ENCODE measurements around the gene TUSC1.

Gene TUSC1

DNA sequence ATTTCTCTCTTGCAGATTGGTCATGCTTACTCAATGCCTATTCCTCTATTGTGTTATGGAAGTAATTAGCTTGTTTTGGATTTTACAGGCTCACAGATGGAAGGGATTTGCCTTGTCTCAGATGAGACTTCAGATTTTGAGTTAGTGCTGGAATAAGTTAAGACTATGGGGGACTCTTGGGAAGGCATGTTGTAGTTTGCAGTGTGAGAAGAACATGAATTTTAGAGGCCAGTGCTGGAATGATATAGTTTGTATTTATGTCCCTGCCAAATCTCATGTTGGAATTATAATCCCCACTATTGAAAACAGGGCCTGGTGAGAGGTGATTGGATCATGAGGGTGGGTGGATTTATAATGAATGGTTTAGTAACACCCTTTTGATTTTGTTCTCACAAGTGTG is 6.1 kb upstream of the TUSC1 start:
- no peak for DNase-seq (ENCODE audit: low read depth in 1 of 2, low spot score in 1 of 2)
- no peaks in the 10 kb centered on the region for H3K27me3 ChIP-seq (ENCODE audit: insufficient read depth, poor library complexity, severe bottlenecking)
- no peak overlapping the region for H3K27ac ChIP-seq (replicated peaks)
- no peak overlapping the region for H3K4me3 ChIP-seq (replicated peaks; ENCODE audit: insufficient read depth, low read length)
- TF ChIP-seq, protein P1, sequence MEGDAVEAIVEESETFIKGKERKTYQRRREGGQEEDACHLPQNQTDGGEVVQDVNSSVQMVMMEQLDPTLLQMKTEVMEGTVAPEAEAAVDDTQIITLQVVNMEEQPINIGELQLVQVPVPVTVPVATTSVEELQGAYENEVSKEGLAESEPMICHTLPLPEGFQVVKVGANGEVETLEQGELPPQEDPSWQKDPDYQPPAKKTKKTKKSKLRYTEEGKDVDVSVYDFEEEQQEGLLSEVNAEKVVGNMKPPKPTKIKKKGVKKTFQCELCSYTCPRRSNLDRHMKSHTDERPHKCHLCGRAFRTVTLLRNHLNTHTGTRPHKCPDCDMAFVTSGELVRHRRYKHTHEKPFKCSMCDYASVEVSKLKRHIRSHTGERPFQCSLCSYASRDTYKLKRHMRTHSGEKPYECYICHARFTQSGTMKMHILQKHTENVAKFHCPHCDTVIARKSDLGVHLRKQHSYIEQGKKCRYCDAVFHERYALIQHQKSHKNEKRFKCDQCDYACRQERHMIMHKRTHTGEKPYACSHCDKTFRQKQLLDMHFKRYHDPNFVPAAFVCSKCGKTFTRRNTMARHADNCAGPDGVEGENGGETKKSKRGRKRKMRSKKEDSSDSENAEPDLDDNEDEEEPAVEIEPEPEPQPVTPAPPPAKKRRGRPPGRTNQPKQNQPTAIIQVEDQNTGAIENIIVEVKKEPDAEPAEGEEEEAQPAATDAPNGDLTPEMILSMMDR (IDR thresholded peaks at IDR 0.05; ENCODE audit: insufficient read depth, low read length), result no peak
- TF ChIP-seq, protein P2, sequence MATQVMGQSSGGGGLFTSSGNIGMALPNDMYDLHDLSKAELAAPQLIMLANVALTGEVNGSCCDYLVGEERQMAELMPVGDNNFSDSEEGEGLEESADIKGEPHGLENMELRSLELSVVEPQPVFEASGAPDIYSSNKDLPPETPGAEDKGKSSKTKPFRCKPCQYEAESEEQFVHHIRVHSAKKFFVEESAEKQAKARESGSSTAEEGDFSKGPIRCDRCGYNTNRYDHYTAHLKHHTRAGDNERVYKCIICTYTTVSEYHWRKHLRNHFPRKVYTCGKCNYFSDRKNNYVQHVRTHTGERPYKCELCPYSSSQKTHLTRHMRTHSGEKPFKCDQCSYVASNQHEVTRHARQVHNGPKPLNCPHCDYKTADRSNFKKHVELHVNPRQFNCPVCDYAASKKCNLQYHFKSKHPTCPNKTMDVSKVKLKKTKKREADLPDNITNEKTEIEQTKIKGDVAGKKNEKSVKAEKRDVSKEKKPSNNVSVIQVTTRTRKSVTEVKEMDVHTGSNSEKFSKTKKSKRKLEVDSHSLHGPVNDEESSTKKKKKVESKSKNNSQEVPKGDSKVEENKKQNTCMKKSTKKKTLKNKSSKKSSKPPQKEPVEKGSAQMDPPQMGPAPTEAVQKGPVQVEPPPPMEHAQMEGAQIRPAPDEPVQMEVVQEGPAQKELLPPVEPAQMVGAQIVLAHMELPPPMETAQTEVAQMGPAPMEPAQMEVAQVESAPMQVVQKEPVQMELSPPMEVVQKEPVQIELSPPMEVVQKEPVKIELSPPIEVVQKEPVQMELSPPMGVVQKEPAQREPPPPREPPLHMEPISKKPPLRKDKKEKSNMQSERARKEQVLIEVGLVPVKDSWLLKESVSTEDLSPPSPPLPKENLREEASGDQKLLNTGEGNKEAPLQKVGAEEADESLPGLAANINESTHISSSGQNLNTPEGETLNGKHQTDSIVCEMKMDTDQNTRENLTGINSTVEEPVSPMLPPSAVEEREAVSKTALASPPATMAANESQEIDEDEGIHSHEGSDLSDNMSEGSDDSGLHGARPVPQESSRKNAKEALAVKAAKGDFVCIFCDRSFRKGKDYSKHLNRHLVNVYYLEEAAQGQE (IDR thresholded peaks at IDR 0.05; ENCODE audit: insufficient replicate concordance, low read depth), result no peak
- TF ChIP-seq POLR2AphosphoS5 (IDR thresholded peaks at IDR 0.05; ENCODE audit: low read depth), result no peak
- no peak for TF ChIP-seq GABPA (IDR thresholded peaks at IDR 0.05; ENCODE audit: low read depth)
- no peak for TF ChIP-seq SPI1 (IDR thresholded peaks at IDR 0.05; ENCODE audit: borderline replicate concordance, low read depth)

DNA sequence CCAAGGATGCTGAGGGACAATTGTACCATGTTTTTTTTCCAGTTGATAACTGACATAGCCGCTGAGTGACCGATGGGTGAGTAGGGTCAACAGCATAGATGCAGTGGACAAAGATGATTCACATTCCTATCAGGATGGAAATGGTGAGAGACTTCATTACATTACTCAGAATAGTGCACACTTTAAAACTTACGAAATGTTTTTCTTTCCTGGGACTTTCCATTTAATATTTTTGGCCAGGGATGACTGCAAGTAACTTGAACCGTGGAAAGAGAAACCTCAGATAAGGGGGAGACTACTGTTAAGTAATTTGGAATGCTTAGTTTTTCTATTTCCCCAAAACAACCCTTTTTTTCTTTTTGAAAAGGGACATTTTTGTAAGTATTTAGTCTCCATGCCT is 3.0 kb upstream of the TUSC1 start:
- Histone ChIP-seq H3K27ac (replicated peaks) (no peak overlapping the region), H3K27me3 (ENCODE audit: insufficient read depth, poor library complexity, severe bottlenecking) (no peaks in the 10 kb centered on the region), H3K4me3 (replicated peaks; ENCODE audit: insufficient read depth, low read length) (no peak overlapping the region)
- TF ChIP-seq GABPA (IDR thresholded peaks at IDR 0.05; ENCODE audit: low read depth), result no peak
- TF ChIP-seq, protein P2 (IDR thresholded peaks at IDR 0.05; ENCODE audit: insufficient replicate concordance, low read depth), result no peak
- TF ChIP-seq, protein P1 (IDR thresholded peaks at IDR 0.05; ENCODE audit: insufficient read depth, low read length), result no peak
- no peak for TF ChIP-seq SPI1 (IDR thresholded peaks at IDR 0.05; ENCODE audit: borderline replicate concordance, low read depth)
- TF ChIP-seq POLR2AphosphoS5 (IDR thresholded peaks at IDR 0.05; ENCODE audit: low read depth), result no peak
- no peak for DNase-seq (ENCODE audit: low read depth in 1 of 2, low spot score in 1 of 2)

DNA sequence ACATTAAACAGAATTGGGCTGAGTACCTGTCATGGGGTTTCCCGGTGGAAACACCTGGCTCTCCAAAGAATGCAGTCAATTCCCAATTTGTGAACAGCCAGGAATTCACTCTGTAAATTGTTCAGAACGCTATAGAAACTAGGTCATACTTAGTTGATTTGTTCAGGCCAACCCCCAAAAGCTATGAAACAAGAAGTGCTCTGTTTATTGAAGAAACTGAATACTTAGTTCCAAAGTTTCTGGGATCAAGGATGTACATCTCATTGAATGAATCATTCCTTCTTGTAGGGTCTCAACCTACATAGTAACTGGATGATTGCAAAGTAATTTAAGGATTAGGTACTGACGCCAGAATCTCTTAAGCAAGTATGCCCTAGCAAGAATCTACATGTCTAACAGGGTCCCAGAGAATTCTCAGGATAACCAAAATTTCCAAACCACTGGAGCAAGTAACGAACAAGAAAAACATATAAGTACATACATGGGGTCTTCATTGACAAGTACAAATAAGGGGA is 659 bp upstream of the TUSC1 start:
- no peak overlapping the region for H3K4me3 ChIP-seq (replicated peaks; ENCODE audit: insufficient read depth, low read length)
- no peak for DNase-seq (ENCODE audit: low read depth in 1 of 2, low spot score in 1 of 2)
- no peaks in the 10 kb centered on the region for H3K27me3 ChIP-seq (ENCODE audit: insufficient read depth, poor library complexity, severe bottlenecking)
- H3K27ac ChIP-seq (replicated peaks), result no peak overlapping the region
- TF ChIP-seq, protein P1 (IDR thresholded peaks at IDR 0.05; ENCODE audit: insufficient read depth, low read length), result no peak
- TF ChIP-seq GABPA (IDR thresholded peaks at IDR 0.05; ENCODE audit: low read depth), result no peak
- TF ChIP-seq SPI1 (IDR thresholded peaks at IDR 0.05; ENCODE audit: borderline replicate concordance, low read depth), result no peak
- TF ChIP-seq, protein P2 (IDR thresholded peaks at IDR 0.05; ENCODE audit: insufficient replicate concordance, low read depth), result no peak
- no peak for TF ChIP-seq POLR2AphosphoS5 (IDR thresholded peaks at IDR 0.05; ENCODE audit: low read depth)

Data from HL-60 (cell line).